Left ventricle myocardium superior (tissue), 1 donor: ENCODE results near the gene PRICKLE1. TPM values are rescaled to one million over a fixed set of nuclear protein-coding genes. Genes with fewer than 3 reads are reported as not detected.

Experiments used
- ATAC-seq: fragments of 200-7000 bp; cut with Tn5 transposase; one replicate; pipeline ENCODE4 v1.9.1; 2020; ENCODE audit warnings: mild to moderate bottlenecking, moderate library complexity
- DNase-seq: peaks from one replicate; pipeline ENCODE4 v3.0.0-alpha.2; 2020
- intact Hi-C: fragments of 100-400 bp; cut with micrococcal nuclease; formaldehyde crosslinking; loops from one replicate; pipeline ENCODE4 v1.11.0; 2022
- total RNA-seq: library from RNA; stranded (reverse); fragmentation: NEBNext Ultra II Directional; extraction: Animal tissue kit (Norgen Biotek cat#: 25700); gene quantifications from one replicate; pipeline ENCODE4 v1.2.1, GENCODE V29; 2021
- donor health status: DM: no; HTN: yes; CAD: no; lungs with severe emphysema.

PRICKLE1 gene
- total RNA-seq, 1 donor from 2014 or later = 17.7 TPM

- DNase-seq (no peak), ATAC-seq (peak; percentile 53)
- intact Hi-C loops = no loop called here
These were observed 80.6 kb downstream of the PRICKLE1 start for GRCh38 chr12:42508913-42509460.

DNA sequence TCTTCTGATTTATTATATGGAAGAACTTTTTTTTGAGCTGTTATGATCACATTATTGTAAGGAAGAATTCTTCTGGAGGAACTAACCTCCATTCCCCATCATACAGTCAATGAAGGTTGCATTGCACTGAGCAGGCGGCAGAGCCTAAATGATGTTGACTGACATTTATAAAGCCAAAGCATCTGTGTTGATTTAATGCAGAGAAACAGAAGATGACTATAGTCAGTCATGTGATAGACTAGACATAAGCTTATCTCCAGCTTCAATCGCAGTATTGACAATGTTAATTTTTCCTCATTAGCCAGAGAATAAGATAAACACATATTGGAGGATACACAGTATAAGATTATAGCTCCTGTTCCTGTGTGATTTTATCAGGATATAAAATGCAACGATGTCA is 82.0 kb downstream of the PRICKLE1 start:
- intact Hi-C loops = no loop called here
- ATAC-seq = no peak
- DNase-seq = no peak

GRCh38 chr12:42507081-42507480 is 82.5 kb downstream of the PRICKLE1 start:
- intact Hi-C loops = no loop called here
- ATAC-seq (peak; percentile 56), DNase-seq (no peak)

DNA sequence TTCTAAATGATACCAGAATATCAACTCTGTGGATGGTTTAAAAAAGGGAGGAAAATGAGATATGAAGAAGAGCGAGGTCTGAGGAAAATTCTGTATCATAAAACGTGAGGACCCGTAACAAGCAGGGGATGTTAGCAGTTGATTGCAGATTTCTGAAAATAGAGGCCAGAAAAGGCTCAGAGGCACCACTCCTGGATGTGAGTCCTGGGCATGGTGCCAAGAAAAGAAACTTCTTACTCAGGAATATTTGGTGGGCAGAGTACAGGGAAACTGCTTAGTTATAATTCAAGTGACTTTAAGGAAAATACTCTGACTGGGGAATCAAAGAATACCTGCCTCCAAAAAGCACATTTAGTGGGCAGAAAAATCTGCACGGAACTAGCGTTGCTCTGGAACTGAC is 85.5 kb downstream of the PRICKLE1 start:
- DNase-seq (no peak), ATAC-seq (peak; percentile 38)
- intact Hi-C loops = no loop called here

DNA sequence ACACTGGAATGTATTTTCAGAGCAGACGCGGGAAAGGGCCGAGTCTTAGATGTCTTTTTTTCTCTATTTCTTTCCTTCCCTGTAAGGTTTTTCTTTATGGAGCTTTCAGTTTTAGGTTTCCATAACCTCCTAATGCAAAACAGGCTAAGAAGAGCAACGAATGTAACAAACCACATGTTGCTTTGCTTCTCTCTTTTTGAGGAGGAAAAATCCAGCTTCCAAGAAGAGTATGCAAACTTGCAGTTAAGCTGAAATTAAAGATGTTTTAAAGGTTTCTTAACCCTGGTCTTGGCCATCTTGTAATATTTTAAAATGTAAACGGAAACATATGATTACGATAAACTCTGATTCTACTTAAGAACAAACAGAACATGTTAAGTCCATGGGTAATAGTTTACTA is 86.9 kb downstream of the PRICKLE1 start:
- DNase-seq = no peak

GRCh38 chr12:42498549-42499247 is 90.8 kb downstream of the PRICKLE1 start:
- intact Hi-C loops = no loop called here
- DNase-seq = no peak
- no peak for ATAC-seq

More for the DNA sequence above, 86.9 kb downstream of the PRICKLE1 start:
- no peak for ATAC-seq
- intact Hi-C loops = no loop called here

GRCh38 chr12:42496886-42497285 is 92.7 kb downstream of the PRICKLE1 start:
- ATAC-seq = no peak
- intact Hi-C loops = no loop called here
- DNase-seq = no peak

DNA sequence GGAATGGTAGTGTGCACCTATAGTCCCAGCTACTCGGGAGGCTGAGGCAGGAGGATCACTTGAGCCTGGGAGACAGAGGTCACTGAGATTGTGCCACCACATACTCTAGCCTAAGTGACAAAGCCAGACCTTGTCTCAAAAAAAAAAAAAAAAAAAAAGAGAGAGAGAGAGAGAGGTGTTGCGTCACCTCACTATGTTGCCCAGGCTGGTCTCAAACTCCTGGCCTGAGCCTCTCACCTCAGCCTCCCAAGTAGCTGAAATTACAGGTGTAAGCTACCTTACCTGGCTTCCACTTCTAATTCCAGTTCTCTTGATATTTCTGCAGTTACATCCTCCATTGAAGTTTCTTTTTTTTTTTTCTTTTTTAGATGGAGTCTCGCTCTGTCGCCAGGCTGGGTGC is 94.3 kb downstream of the PRICKLE1 start:
- intact Hi-C loops = no loop called here
- no peak for ATAC-seq
- DNase-seq = no peak

GRCh38 chr12:42492267-42492666 is 97.3 kb downstream of the PRICKLE1 start:
- peak; percentile 77 for ATAC-seq
- intact Hi-C loops = no loop called here
- DNase-seq = no peak

DNA sequence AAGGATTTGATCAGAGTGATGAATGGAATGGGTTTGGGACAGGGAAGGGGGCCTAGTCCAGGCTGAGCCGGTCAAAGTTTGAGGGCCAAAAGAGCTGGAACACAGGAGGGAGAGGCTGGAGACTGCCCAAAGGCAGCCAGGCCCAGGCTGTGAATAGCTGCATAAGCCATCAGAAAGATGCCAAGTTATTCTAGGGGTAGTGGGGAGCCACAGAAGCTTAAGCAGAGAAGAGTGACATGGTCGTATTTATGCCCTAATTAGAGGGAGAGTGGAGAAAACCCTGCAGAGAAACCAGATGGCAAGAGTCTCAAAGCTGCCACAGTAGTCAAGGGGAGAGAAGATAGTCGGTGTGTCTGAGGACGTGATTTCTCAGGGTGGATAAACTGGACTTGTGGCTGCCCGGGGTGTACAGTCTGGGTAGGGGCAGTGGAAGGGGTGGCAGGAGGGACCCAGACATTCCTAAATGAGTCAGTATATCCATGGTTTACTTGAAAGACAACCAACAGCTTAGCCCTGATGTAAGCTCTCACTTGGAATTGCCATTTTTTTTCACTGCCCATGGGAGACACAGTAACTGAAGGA is 99.2 kb downstream of the PRICKLE1 start:
- DNase-seq (no peak), ATAC-seq (no peak)
- intact Hi-C loops = no loop called here

- intact Hi-C loops = loop anchor here (10.0 kb wide), 1 partner anchor 848 kb away; no protein-coding TSS in a partner anchor
- no peak for ATAC-seq
- DNase-seq = no peak
These were observed 103.1 kb downstream of the PRICKLE1 start for GRCh38 chr12:42486407-42486806.

- no peak for ATAC-seq
- intact Hi-C loops = loop anchor here (2.0 to 10.0 kb wide), 2 partner anchors 83 to 849 kb away; no protein-coding TSS in a partner anchor
These were observed 103.7 kb downstream of the PRICKLE1 start for GRCh38 chr12:42485823-42486222.

GRCh38 chr12:42484996-42485395 is 104.5 kb downstream of the PRICKLE1 start:
- intact Hi-C loops = loop anchor here (2.0 to 10.0 kb wide), 2 partner anchors 84 to 850 kb away; no protein-coding TSS in a partner anchor
- DNase-seq (no peak), ATAC-seq (peak; percentile 29)

More at GRCh38 chr12:42485823-42486222, 103.7 kb downstream of the PRICKLE1 start:
- no peak for DNase-seq

- ATAC-seq = peak; percentile 63
- peak; percentile 63 for DNase-seq
- intact Hi-C loops = loop anchor here (10.0 kb wide), 1 partner anchor 851 kb away; no protein-coding TSS in a partner anchor
These were observed 106.1 kb downstream of the PRICKLE1 start for GRCh38 chr12:42483521-42483790.

- intact Hi-C loops = loop anchor here (10.0 kb wide), 1 partner anchor 852 kb away; no protein-coding TSS in a partner anchor
- peak; percentile 85 for ATAC-seq
These were observed 106.6 kb downstream of the PRICKLE1 start for GRCh38 chr12:42482748-42483520.

GRCh38 chr12:42482041-42482747 is 107.4 kb downstream of the PRICKLE1 start:
- intact Hi-C loops = loop anchor here (10.0 kb wide), 1 partner anchor 853 kb away; no protein-coding TSS in a partner anchor
- ATAC-seq (peak; percentile 10), DNase-seq (peak; percentile 77)

More at GRCh38 chr12:42482748-42483520, 106.6 kb downstream of the PRICKLE1 start:
- peak; percentile 91 for DNase-seq

GRCh38 chr12:42481368-42481767 is 108.2 kb downstream of the PRICKLE1 start:
- intact Hi-C loops = loop anchor here (10.0 kb wide), 1 partner anchor 853 kb away; no protein-coding TSS in a partner anchor
- DNase-seq (no peak), ATAC-seq (no peak)

GRCh38 chr12:42477941-42478340 is 111.6 kb downstream of the PRICKLE1 start:
- intact Hi-C loops = no loop called here
- ATAC-seq = no peak
- DNase-seq = no peak

- DNase-seq (no peak), ATAC-seq (no peak)
- intact Hi-C loops = no loop called here
These were observed 114.4 kb downstream of the PRICKLE1 start for GRCh38 chr12:42475106-42475505.
